HG02981 (cell line): ENCODE data around the gene BRIP1.
"Not testable (repeated sequence)": the region's sequence is repeated elsewhere in the genome, so short reads cannot be mapped to it uniquely, and the experiment has no call there.

Experiments used
- ATAC-seq: cut with Tn5 transposase; IDR thresholded peaks from one replicate; pipeline ENCODE4 v1.9.1; 2021; ENCODE audit warnings: mild to moderate bottlenecking, moderate library complexity; ENCODE audit not compliant: unreplicated experiment

The BRIP1 gene

GRCh38 chr17:61831099-61831498, 32.2 kb downstream of the BRIP1 start:
- ATAC-seq: no peak

GRCh38 chr17:61828694-61829093, 34.6 kb downstream of the BRIP1 start:
- no peak for ATAC-seq

GRCh38 chr17:61827649-61828395, 35.5 kb downstream of the BRIP1 start:
- no peak for ATAC-seq

- not testable (repeated sequence) for ATAC-seq
Observed at GRCh38 chr17:61826866-61827265, 36.5 kb downstream of the BRIP1 start.

GRCh38 chr17:61826198-61826597, 37.1 kb downstream of the BRIP1 start:
- ATAC-seq: not testable (repeated sequence)

GRCh38 chr17:61825448-61826137, 37.7 kb downstream of the BRIP1 start:
- no peak for ATAC-seq

- no peak for ATAC-seq
Observed at GRCh38 chr17:61822326-61823285, 40.7 kb downstream of the BRIP1 start.

GRCh38 chr17:61821655-61822054, 41.7 kb downstream of the BRIP1 start:
- no peak for ATAC-seq

GRCh38 chr17:61819265-61819664, 44.1 kb downstream of the BRIP1 start:
- ATAC-seq: not testable (repeated sequence)

- ATAC-seq: no peak
Observed at GRCh38 chr17:61818225-61818624, 45.1 kb downstream of the BRIP1 start.

- no peak for ATAC-seq
Observed at GRCh38 chr17:61817452-61817851, 45.9 kb downstream of the BRIP1 start.

- ATAC-seq: no peak
Observed at GRCh38 chr17:61816538-61816937, 46.8 kb downstream of the BRIP1 start.

GRCh38 chr17:61815863-61816503, 47.3 kb downstream of the BRIP1 start:
- ATAC-seq: no peak

GRCh38 chr17:61814485-61814884, 48.8 kb downstream of the BRIP1 start:
- no peak for ATAC-seq

GRCh38 chr17:61813211-61813610, 50.1 kb downstream of the BRIP1 start:
- ATAC-seq: no peak

- ATAC-seq: no peak
Observed at GRCh38 chr17:61812747-61813146, 50.6 kb downstream of the BRIP1 start.

- no peak for ATAC-seq
Observed at GRCh38 chr17:61809816-61810392, 53.4 kb downstream of the BRIP1 start.

- no peak for ATAC-seq
Observed at GRCh38 chr17:61808442-61808841, 54.9 kb downstream of the BRIP1 start.

GRCh38 chr17:61806936-61807335, 56.4 kb downstream of the BRIP1 start:
- no peak for ATAC-seq

GRCh38 chr17:61806081-61806828, 57.1 kb downstream of the BRIP1 start:
- ATAC-seq: no peak
